GM12878 (cell line): ENCODE data around the gene SMC1B. TPM values are rescaled to one million over a fixed set of nuclear protein-coding genes. Genes with fewer than 3 reads are reported as not detected.
A peak's percentile ranks its signal among the peaks of the same experiment; 100 is the strongest.

Experiments
- ATAC-seq: fragments of 200-7000 bp; cut with Tn5 transposase; 3 replicates; pipeline ENCODE4 v1.9.1; 2020; ENCODE audit warnings: mild to moderate bottlenecking, moderate library complexity
- BruUV-seq: library from RNA; stranded (reverse); fragments of 400-500 nt; replicated peaks from 2 replicates; lab custom pipeline; 2021; lab: Mats Ljungman, UMichigan
- CTCF ChIA-PET: fragments of 300-600 bp; sonication (Branson Sonifier 250); formaldehyde crosslinking; extraction: SDS; loops from one replicate; lab custom pipeline; 2021; ENCODE audit warnings: inconsistent platforms; lab: Yijun Ruan, JAX
- POLR2A ChIA-PET: fragments of 350-600 bp; formaldehyde crosslinking; extraction: SDS; loops from one replicate; lab custom pipeline; 2021; ENCODE audit warnings: inconsistent platforms; lab: Charles Lee
- RAD21 ChIA-PET: fragments of 300-600 bp; sonication (Branson Sonifier 250); formaldehyde crosslinking; loops from one replicate; lab custom pipeline; 2023; ENCODE audit warnings: antibody characterized with exemption; ENCODE audit not compliant: unreplicated experiment; lab: Charles Lee
- SMC1A ChIA-PET: fragments of 300-600 bp; sonication (Branson Sonifier 250); formaldehyde crosslinking; loops from one replicate; lab custom pipeline; 2023; ENCODE audit not compliant: unreplicated experiment, uncharacterized antibody; lab: Charles Lee
- DNase-seq: peaks from one replicate; pipeline ENCODE4 v3.0.0-alpha.2; 2011; ENCODE audit warnings: low read depth, low spot score
- FAIRE-seq: peaks from 3 replicates; lab custom pipeline; 2011; peaks lifted over from hg19 to GRCh38; lab: Jason Lieb, UNC
- H2AFZ ChIP-seq: 2 replicates; pipeline ENCODE4 v1.6.0; 2011; ENCODE audit warnings: low read depth, low read length, control low read depth; ENCODE audit not compliant: control insufficient read depth
- H3K27ac ChIP-seq: 2 replicates; pipeline ENCODE4 v1.5.1; 2011; ENCODE audit warnings: control low read depth; ENCODE audit not compliant: control insufficient read depth, insufficient read depth
- H3K27me3 ChIP-seq, 2 experiments: replicated peaks in 1 of 2; 2 replicates each; pipeline versions ENCODE4 v1.6.0 to v1.6.1; 2011; ENCODE audit warnings: low read length in 1 of 2; ENCODE audit not compliant: control insufficient read depth in 2 of 2, insufficient read depth in 2 of 2
- H3K36me3 ChIP-seq, 2 experiments: 2 replicates each; pipeline ENCODE4 v1.5.1; 2011; ENCODE audit warnings: low read length in 1 of 2; ENCODE audit not compliant: control insufficient read depth in 2 of 2, insufficient read depth in 2 of 2
- H3K4me1 ChIP-seq: 2 replicates; pipeline ENCODE4 v1.6.1; 2011; ENCODE audit warnings: mild to moderate bottlenecking, low read length, moderate library complexity, mixed read lengths; ENCODE audit not compliant: control insufficient read depth, insufficient read depth
- H3K4me2 ChIP-seq: 2 replicates; pipeline ENCODE4 v1.6.0; 2011; ENCODE audit warnings: control low read depth; ENCODE audit not compliant: control insufficient read depth, insufficient read depth
- H3K4me3 ChIP-seq: fragments of 200-600 bp; sonication (generic); 2 replicates; pipeline ENCODE4 v1.5.1; 2016
- H3K79me2 ChIP-seq: 2 replicates; pipeline ENCODE4 v1.6.0; 2011; ENCODE audit warnings: low read length; ENCODE audit not compliant: control insufficient read depth, insufficient read depth
- H3K9ac ChIP-seq: 2 replicates; pipeline ENCODE4 v1.8.0; 2011; ENCODE audit warnings: low read length, control low read depth, mixed read lengths; ENCODE audit not compliant: control insufficient read depth, insufficient read depth
- H3K9me3 ChIP-seq: replicated peaks from 3 replicates; pipeline ENCODE4 v1.5.1; 2011; ENCODE audit warnings: mild to moderate bottlenecking, low read length; ENCODE audit not compliant: control insufficient read depth, insufficient read depth
- H4K20me1 ChIP-seq: 2 replicates; pipeline ENCODE4 v1.6.0; 2011; ENCODE audit not compliant: control insufficient read depth, insufficient read depth
- CBX3 ChIP-seq: fragments of 200-600 bp; sonication (generic); IDR thresholded peaks from 2 replicates; pipeline ENCODE4 v1.6.1; 2016; ENCODE audit warnings: low read depth, borderline replicate concordance
- CEBPB ChIP-seq, 2 experiments: fragments of 150-350 bp in 1 of 2; IDR thresholded peaks; 2 replicates each; pipeline ENCODE4 v1.6.1; 2012 to 2014; ENCODE audit warnings: low read depth in 2 of 2, low read length in 2 of 2, borderline replicate concordance in 1 of 2, inconsistent platforms in 1 of 2
- EED ChIP-seq: sonication (generic); IDR thresholded peaks from 2 replicates; pipeline ENCODE4 v1.6.1; 2016; ENCODE audit warnings: antibody characterized with exemption, low read depth
- MTA3 ChIP-seq: IDR thresholded peaks from 2 replicates; pipeline ENCODE4 v1.6.1; 2012; ENCODE audit warnings: low read length, inconsistent platforms, borderline replicate concordance
- SIX5 ChIP-seq: IDR thresholded peaks from 2 replicates; pipeline ENCODE4 v1.6.1; 2011; ENCODE audit warnings: mild to moderate bottlenecking, low read depth, low read length, moderate library complexity; ENCODE audit not compliant: severe bottlenecking
- ZNF384 ChIP-seq: IDR thresholded peaks from 2 replicates; pipeline ENCODE4 v1.6.1; 2012; ENCODE audit warnings: low read depth, mild to moderate bottlenecking, low read length, improper control_type of control experiment, borderline replicate concordance
- WGBS: methylation state at CpG from one replicate; pipeline ENCODE4 v1.1.6; 2016; ENCODE audit warnings: low lambda C conversion rate; ENCODE audit not compliant: insufficient replicate concordance, insufficient coverage; ENCODE audit errors: missing lambda C conversion rate; 5-methylcytosine and 5-hydroxymethylcytosine counted together
- in situ Hi-C: fragments of 300-500 bp; cut with MboI; formaldehyde crosslinking; loops from 9 replicates; pipeline ENCODE4 v1.14.3; 2018; ENCODE audit warnings: mixed read lengths
- intact Hi-C: fragments of 100-400 bp; cut with micrococcal nuclease; formaldehyde crosslinking; loops from one replicate; pipeline ENCODE4 v1.14.2; 2022; ENCODE audit not compliant: unreplicated experiment
- polyA plus RNA-seq, 11 experiments: library from polyadenylated mRNA; depleted of rRNA in 4 of 11; unstranded in 6 of 11; stranded (reverse) in 5 of 11; fragments of >200 nt; fragmentation: Nextera tagmentation in 4 of 11; fragmentation: Illumina TruSeq in 1 of 11; extraction: Ambion mirVana in 4 of 11; extraction: Trizol in 1 of 11; gene quantifications; 1 replicate in 1 of 11; 2 replicates in 10 of 11; pipeline versions ENCODE4 v1.2.1 to v1.2.3, GENCODE V29; 2011 to 2016; ENCODE audit warnings: inconsistent platforms in 2 of 11, missing spikeins in 2 of 11, low read depth in 1 of 11
- total RNA-seq, 4 experiments: library from RNA; depleted of rRNA in 3 of 4; stranded (reverse); fragments of >200 nt in 3 of 4; fragmentation: Illumina TruSeq in 1 of 4; extraction: Trizol in 1 of 4; gene quantifications; 2 replicates each; pipeline versions ENCODE4 v1.2.1 to v1.2.3, GENCODE V29; 2013 to 2021
- TF ChIP-seq, protein P1 (sequence below): fragments of 450-650 bp; IDR thresholded peaks from 2 replicates; pipeline ENCODE4 v1.6.1; 2016; ENCODE audit warnings: mild to moderate bottlenecking
- TF ChIP-seq, protein P2 (sequence below), 3 experiments: IDR thresholded peaks in 2 of 3; conservative IDR thresholded peaks in 1 of 3; 2 replicates each; pipeline ENCODE4 v1.5.1; 2011; ENCODE audit warnings: low read depth in 3 of 3, low read length in 3 of 3, mild to moderate bottlenecking in 3 of 3, control low read depth in 2 of 3, moderate library complexity in 2 of 3, inconsistent platforms in 1 of 3, mixed read lengths in 1 of 3; ENCODE audit not compliant: control insufficient read depth in 2 of 3, insufficient read depth in 1 of 3; ENCODE audit errors: extremely low read depth in 1 of 3

The SMC1B gene
- total and polyA plus RNA-seq, 10 of the 15 experiments (the other 5 are each of a cell fraction or from before 2014, with no cell fraction given), result not detected

DNA sequence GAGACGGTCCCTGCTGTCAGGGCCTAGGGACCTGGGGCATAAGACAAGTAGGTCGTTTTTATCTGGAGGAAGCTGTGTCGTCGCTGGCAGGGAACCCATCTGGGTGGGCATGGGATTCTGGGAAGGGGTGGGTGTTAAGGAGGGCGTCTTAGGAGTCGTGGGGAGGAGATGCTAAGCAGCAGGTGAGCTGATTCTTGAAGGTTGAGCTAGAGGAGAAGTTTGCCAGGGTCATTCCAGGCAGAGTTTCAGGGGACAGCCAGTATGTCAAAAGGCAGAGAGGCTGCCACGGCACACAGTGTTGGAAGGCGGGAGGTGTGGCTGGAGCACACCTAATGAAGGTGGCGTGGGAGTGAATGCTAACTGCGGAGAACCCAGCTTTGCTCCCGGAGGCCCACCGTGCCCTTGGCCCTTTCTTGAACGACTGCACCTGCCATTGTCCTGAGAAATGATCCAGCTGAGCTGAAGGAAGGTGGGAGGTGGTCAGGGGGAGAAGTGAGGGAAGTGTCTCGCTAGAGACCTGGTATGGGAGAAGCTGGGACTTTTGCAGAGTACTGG, 102.3 kb downstream of the SMC1B start:
- SMC1A ChIA-PET, result interaction anchor here (0.9 kb wide), 1 partner anchor 9 kb away, joined by 3 read pairs; no protein-coding TSS in a partner anchor
- Histone ChIP-seq H3K9ac (peak overlapping the region; percentile 89), H4K20me1 (peaks cover 3% of the 10 kb centered on the region; the same call in 1 of the 2 replicates), H3K36me3 (no peaks in the 10 kb centered on the region), H3K79me2 (peaks cover 12% of the 10 kb centered on the region), H2AFZ (no peak overlapping the region), H3K4me2 (peak overlapping the region; percentile 75), H3K4me3 (peak overlapping the region; percentile 96), H3K27ac (no peak overlapping the region), H3K4me1 (peaks cover 25% of the 10 kb centered on the region), H3K27me3 (no peaks in the 10 kb centered on the region), H3K9me3 (no peaks in the 10 kb centered on the region)
- POLR2A ChIA-PET, result interaction anchor here (0.6 kb wide), 1 partner anchor 40 kb away, joined by 5 read pairs; no protein-coding TSS in a partner anchor
- TSS peak; percentile 64 for BruUV-seq
- in situ Hi-C loops (no loop called here), intact Hi-C loops (no loop called here)
- CTCF ChIA-PET, result interaction anchor here (0.8 to 0.9 kb wide), 2 partner anchors 23 to 337 kb away, joined by 3 read pairs; no protein-coding TSS in a partner anchor
- no peak for DNase-seq
- WGBS, result 78% methylated on average over 14 of the region's 14 CpGs
- ATAC-seq, result no peak
- TF ChIP-seq, protein P1, sequence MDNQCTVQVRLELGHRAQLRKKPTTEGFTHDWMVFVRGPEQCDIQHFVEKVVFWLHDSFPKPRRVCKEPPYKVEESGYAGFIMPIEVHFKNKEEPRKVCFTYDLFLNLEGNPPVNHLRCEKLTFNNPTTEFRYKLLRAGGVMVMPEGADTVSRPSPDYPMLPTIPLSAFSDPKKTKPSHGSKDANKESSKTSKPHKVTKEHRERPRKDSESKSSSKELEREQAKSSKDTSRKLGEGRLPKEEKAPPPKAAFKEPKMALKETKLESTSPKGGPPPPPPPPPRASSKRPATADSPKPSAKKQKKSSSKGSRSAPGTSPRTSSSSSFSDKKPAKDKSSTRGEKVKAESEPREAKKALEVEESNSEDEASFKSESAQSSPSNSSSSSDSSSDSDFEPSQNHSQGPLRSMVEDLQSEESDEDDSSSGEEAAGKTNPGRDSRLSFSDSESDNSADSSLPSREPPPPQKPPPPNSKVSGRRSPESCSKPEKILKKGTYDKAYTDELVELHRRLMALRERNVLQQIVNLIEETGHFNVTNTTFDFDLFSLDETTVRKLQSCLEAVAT, result no peak
- TF ChIP-seq CEBPB (IDR thresholded peaks at IDR 0.05; ENCODE audit: borderline replicate concordance in 1 of 2, low read depth in 2 of 2, low read length in 2 of 2) (no peak), EED (no peak), SIX5 (no peak), MTA3 (no peak), CBX3 (no peak), ZNF384 (no peak)
- TF ChIP-seq, protein P2, sequence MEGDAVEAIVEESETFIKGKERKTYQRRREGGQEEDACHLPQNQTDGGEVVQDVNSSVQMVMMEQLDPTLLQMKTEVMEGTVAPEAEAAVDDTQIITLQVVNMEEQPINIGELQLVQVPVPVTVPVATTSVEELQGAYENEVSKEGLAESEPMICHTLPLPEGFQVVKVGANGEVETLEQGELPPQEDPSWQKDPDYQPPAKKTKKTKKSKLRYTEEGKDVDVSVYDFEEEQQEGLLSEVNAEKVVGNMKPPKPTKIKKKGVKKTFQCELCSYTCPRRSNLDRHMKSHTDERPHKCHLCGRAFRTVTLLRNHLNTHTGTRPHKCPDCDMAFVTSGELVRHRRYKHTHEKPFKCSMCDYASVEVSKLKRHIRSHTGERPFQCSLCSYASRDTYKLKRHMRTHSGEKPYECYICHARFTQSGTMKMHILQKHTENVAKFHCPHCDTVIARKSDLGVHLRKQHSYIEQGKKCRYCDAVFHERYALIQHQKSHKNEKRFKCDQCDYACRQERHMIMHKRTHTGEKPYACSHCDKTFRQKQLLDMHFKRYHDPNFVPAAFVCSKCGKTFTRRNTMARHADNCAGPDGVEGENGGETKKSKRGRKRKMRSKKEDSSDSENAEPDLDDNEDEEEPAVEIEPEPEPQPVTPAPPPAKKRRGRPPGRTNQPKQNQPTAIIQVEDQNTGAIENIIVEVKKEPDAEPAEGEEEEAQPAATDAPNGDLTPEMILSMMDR (IDR thresholded peaks at IDR 0.05 in 2 of 3, conservative IDR thresholded peaks at IDR 0.05 in 1 of 3; ENCODE audit: control insufficient read depth in 2 of 3, extremely low read depth in 1 of 3, insufficient read depth in 1 of 3, low read depth in 3 of 3, low read length in 3 of 3), result no peak
- RAD21 ChIA-PET, result interaction anchor here (0.7 to 2.1 kb wide), 2 partner anchors 8 to 64 kb away, joined by 3 to 6 read pairs; no protein-coding TSS in a partner anchor
- no peak for FAIRE-seq
